Measurements from ENCODE around the gene GNB1L. TPM values are rescaled to one million over a fixed set of nuclear protein-coding genes. Genes with fewer than 3 reads are reported as not detected.

The GNB1L gene
- total RNA-seq, 1 donor from 2014 or later: 6.1 TPM

GRCh38 chr22:19734837-19735382 is 119.8 kb downstream of the GNB1L start:
- Mint-ChIP-seq H3K36me3 (ENCODE audit: unreplicated experiment) (no peaks in the 10 kb centered on the region), H3K9me3 (ENCODE audit: unreplicated experiment) (no peaks in the 10 kb centered on the region), H3K27ac (ENCODE audit: unreplicated experiment) (no peak overlapping the region), H3K4me1 (ENCODE audit: unreplicated experiment) (peaks cover 6% of the 10 kb centered on the region), H3K4me3 (ENCODE audit: unreplicated experiment) (no peak overlapping the region), H3K27me3 (ENCODE audit: unreplicated experiment) (no peaks in the 10 kb centered on the region)
- TF ChIP-seq CTCF (IDR thresholded peaks at IDR 0.05): no peak
- no peak for DNase-seq (ENCODE audit: extremely low spot score, unreplicated experiment)

DNA sequence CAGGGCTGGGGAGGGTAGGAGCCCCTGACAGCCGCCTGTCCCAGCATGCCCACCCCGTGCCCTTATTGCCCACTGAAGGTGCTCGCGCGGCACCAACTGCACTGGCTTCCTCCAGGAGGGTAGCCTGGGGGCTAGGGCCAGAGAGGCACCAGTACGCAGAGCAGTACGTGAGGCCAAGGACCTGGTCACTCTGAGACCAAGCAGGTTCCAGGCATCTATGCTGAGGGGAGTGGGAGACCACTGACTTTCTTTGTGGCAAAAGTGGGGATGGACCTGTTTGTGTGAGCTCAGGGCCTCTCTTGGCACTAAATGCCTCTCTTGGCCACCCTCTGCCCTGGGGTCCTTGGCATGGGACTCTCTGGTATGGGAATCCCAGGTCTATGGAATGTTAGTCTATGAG is 120.5 kb downstream of the GNB1L start:
- TF ChIP-seq CTCF (IDR thresholded peaks at IDR 0.05): no peak
- Mint-ChIP-seq H3K27ac (ENCODE audit: unreplicated experiment) (no peak overlapping the region), H3K4me3 (ENCODE audit: unreplicated experiment) (no peak overlapping the region), H3K36me3 (ENCODE audit: unreplicated experiment) (no peaks in the 10 kb centered on the region), H3K27me3 (ENCODE audit: unreplicated experiment) (no peaks in the 10 kb centered on the region), H3K4me1 (ENCODE audit: unreplicated experiment) (peaks cover 6% of the 10 kb centered on the region), H3K9me3 (ENCODE audit: unreplicated experiment) (no peaks in the 10 kb centered on the region)
- no peak for DNase-seq (ENCODE audit: extremely low spot score, unreplicated experiment)

DNA sequence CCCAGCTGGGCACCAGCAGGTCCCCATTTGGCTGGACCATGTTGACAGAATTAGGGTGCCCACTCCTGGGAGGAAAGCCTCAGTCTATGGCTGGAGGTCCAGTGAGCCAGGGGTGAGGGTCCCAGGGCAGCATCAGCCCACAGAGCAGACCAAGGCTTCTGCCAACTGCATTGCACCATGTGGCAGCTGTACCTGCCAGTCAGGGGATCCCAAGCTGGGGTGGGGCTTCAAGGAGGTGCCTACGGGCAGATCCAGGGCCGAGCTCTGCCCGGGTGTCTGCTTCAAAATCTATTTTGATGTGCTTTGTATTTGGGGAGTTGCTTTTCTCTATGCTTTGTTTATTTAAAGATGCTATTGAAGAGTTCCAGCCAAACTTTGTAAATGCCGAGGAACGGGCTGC is 120.9 kb downstream of the GNB1L start:
- no peak for DNase-seq (ENCODE audit: extremely low spot score, unreplicated experiment)
- H3K36me3 Mint-ChIP-seq (ENCODE audit: unreplicated experiment): no peaks in the 10 kb centered on the region
- no peak overlapping the region for H3K27ac Mint-ChIP-seq (ENCODE audit: unreplicated experiment)
- H3K27me3 Mint-ChIP-seq (ENCODE audit: unreplicated experiment): no peaks in the 10 kb centered on the region
- no peak for TF ChIP-seq CTCF (IDR thresholded peaks at IDR 0.05)
- peaks cover 6% of the 10 kb centered on the region for H3K4me1 Mint-ChIP-seq (ENCODE audit: unreplicated experiment)
- no peak overlapping the region for H3K4me3 Mint-ChIP-seq (ENCODE audit: unreplicated experiment)
- H3K9me3 Mint-ChIP-seq (ENCODE audit: unreplicated experiment): no peaks in the 10 kb centered on the region

Other genes with a start within 250 kb of the GNB1L start
- 103 and 108 TPM in 2 replicates for gene SEPTIN5, start 140.4 kb downstream of the GNB1L start, total RNA-seq
- 28.6 and 34.1 TPM in 2 replicates for gene GP1BB, start 131.3 kb downstream of the GNB1L start, total RNA-seq
- 22.5 and 24.2 TPM in 2 replicates for gene TBX1, start 94.1 kb downstream of the GNB1L start, total RNA-seq
- gene RTL10, start within 50 bp of the GNB1L start, total RNA-seq: 28.5 and 30.4 TPM in 2 replicates
- gene COMT, start 86.9 kb upstream of the GNB1L start, total RNA-seq: 92.1 and 94.1 TPM in 2 replicates
- 12.6 and 13.1 TPM in 2 replicates for gene TXNRD2, start 86.9 kb upstream of the GNB1L start, total RNA-seq
- gene ARVCF, start 161.9 kb upstream of the GNB1L start, total RNA-seq: 26.5 and 29.3 TPM in 2 replicates
- 24.9 and 28.1 TPM in 2 replicates for gene TANGO2, start 166.2 kb upstream of the GNB1L start, total RNA-seq
- gene DGCR8, start 225.4 kb upstream of the GNB1L start, total RNA-seq: 44.0 and 45.1 TPM in 2 replicates